ENCODE measurements around the gene LENG1.

LENG1 gene

GRCh38 chr19:54145541-54146158 is 13.9 kb downstream of the LENG1 start:
- no peak for TF ChIP-seq CTCF (IDR thresholded peaks at IDR 0.05; ENCODE audit: low read depth, low read length)
- no peak for DNase-seq (ENCODE audit: extremely low read depth, low read depth)

GRCh38 chr19:54142166-54142780 is 17.2 kb downstream of the LENG1 start:
- no peak for DNase-seq (ENCODE audit: extremely low read depth, low read depth)
- TF ChIP-seq CTCF (IDR thresholded peaks at IDR 0.05; ENCODE audit: low read depth, low read length): no peak

GRCh38 chr19:54141356-54141755 is 18.2 kb downstream of the LENG1 start:
- DNase-seq (ENCODE audit: extremely low read depth, low read depth): no peak
- no peak for TF ChIP-seq CTCF (IDR thresholded peaks at IDR 0.05; ENCODE audit: low read depth, low read length)

GRCh38 chr19:54138489-54139256 is 20.8 kb downstream of the LENG1 start:
- no peak for TF ChIP-seq CTCF (IDR thresholded peaks at IDR 0.05; ENCODE audit: low read depth, low read length)
- DNase-seq (ENCODE audit: extremely low read depth, low read depth): no peak

- TF ChIP-seq CTCF (IDR thresholded peaks at IDR 0.05; ENCODE audit: low read depth, low read length): no peak
- no peak for DNase-seq (ENCODE audit: extremely low read depth, low read depth)
Observed at GRCh38 chr19:54137699-54138488, 21.6 kb downstream of the LENG1 start, which contains the start of gene CNOT3. TSS of gene CNOT3 (plus strand) at chr19:54137762. CDS start at chr19:54142979, 5,217 bp downstream.

- TF ChIP-seq CTCF (IDR thresholded peaks at IDR 0.05; ENCODE audit: low read depth, low read length): no peak
- peak; percentile 100 for DNase-seq (ENCODE audit: extremely low read depth, low read depth)
Observed at GRCh38 chr19:54136864-54137698, 22.4 kb downstream of the LENG1 start.
